GM21529 (cell line): ENCODE measurements around the gene NEURL1.

Source experiments
- ATAC-seq: cut with Tn5 transposase; IDR thresholded peaks from one replicate; pipeline ENCODE4 v1.9.1; 2021; ENCODE audit not compliant: unreplicated experiment

The NEURL1 gene

DNA sequence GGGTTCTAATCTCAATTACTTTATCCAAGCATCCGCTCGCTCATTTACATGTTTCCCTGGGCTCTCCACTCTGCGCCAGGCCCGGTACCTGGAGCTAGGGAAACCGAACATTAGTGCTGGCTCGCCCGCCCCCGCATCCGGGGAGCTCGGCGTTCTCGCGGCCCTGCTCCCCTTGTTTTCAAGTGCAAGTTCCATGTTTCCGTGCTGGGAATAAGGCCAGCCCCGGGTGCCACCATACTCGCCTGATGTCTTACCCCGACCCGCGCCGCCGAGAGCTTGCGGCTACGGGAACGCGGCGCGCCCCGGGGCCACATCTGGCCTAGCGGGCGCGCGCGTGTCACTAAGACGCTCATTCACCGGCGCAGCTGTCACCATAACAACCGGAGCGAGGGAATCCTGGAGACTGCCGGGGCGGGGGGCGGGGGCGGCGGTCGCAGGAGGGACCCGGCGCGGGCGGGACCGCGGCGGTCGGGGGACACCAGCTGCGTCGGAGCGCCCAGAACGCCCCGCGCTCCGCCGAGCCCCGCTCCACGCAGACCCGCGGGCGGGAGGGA lies at the start of gene NEURL1:
Gene NEURL1, plus strand, starts transcription at position 344 of the 554 bp plus-strand sequence. CDS start 683 bp downstream, outside the sequence.
- no peak for ATAC-seq

GRCh38 chr10:103444478-103444877 lies 49.0 kb upstream of the NEURL1 start:
- no peak for ATAC-seq

- no peak for ATAC-seq
These were observed 48.1 kb upstream of the NEURL1 start for GRCh38 chr10:103445366-103445765.

GRCh38 chr10:103445767-103446567 lies 47.5 kb upstream of the NEURL1 start:
- ATAC-seq = no peak

GRCh38 chr10:103447187-103447586 lies 46.3 kb upstream of the NEURL1 start:
- ATAC-seq = no peak

DNA sequence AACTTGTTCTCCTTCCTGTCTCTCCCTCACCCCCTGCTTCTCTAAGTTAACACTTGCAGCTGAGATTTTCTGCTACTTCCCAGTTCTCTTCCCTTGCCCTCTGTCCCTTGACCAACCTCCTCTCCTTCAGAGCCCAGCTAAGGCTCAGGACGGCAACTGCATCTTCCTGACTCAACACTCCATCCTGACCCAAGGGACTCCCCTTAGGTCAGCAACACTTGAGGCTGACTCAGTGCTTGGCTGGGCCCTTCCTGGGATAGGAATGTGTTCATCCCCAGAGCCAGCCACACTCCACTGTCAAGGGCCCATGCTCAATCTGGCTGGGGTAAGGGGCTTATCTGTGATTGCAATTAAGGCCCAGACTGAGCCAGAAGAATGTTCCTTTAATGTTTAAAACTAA lies 44.8 kb upstream of the NEURL1 start:
- no peak for ATAC-seq

DNA sequence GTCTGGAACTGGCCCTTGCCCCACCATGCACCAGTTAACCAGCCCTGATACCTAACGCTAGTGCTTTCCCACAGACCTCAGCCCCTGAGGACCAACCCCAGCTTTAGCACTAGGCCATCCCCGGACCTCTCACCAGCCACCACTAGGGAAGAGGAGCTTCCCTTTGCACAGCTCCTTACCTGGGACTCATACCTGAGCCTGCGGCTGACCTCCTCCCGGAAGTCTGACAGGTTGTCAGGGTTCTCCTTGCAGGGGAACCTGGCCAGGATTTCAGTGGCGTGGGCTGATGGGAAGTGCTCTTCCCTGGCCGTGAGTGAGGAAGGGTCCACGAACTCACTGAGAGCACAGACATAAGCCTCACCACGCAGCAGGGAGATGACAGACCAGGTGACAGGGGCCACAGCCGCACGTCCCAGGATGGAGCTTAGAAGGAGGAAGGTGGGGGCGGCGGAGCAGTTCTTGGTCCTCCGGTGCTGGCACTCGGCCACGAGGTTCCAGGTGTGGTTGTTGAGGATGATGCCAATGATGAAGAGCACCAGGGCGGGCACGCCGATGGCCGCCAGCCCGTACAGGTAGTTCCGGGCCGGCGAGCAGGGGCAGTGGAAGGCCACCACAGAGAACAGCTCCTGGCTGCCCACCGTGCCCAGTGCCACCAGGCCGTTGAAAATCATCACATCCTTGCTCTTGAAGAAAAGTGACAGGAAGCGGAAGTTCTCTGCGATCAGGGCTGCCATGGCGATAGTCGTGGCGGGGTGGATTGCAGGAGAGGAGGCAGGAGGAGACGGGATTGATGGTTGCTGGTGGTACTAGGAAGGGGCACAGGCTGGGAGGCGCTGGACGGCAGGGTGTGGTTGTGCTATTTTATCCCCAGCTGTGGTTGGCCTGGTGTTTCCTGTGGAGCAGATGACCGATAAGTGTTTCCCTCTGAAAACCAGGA lies 44.0 kb upstream of the NEURL1 start:
- ATAC-seq = no peak

DNA sequence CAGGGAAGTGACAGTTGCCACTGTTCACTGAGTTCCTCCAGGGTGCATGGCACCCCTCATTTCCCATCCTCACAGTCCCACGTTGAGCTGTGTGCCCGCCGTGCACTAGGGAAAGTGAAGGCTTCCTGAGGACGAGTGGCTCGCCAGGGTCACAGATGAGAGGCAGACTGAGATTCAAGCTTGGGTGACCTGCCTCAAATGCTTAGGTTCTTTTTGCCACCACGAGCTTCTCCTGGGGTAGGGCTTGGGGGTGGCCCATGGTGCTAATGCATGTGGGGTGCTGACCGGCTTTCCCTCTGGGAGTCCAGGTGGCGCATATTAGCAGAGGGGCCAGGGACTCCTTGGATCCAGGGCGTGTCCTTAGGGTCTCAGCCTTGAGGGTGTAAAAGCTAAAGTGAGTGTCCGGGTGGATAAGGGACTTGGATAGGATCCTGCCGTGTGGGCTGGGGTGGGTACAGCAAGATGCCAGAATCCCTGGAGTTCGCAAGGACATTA lies 43.3 kb upstream of the NEURL1 start:
- ATAC-seq = no peak

DNA sequence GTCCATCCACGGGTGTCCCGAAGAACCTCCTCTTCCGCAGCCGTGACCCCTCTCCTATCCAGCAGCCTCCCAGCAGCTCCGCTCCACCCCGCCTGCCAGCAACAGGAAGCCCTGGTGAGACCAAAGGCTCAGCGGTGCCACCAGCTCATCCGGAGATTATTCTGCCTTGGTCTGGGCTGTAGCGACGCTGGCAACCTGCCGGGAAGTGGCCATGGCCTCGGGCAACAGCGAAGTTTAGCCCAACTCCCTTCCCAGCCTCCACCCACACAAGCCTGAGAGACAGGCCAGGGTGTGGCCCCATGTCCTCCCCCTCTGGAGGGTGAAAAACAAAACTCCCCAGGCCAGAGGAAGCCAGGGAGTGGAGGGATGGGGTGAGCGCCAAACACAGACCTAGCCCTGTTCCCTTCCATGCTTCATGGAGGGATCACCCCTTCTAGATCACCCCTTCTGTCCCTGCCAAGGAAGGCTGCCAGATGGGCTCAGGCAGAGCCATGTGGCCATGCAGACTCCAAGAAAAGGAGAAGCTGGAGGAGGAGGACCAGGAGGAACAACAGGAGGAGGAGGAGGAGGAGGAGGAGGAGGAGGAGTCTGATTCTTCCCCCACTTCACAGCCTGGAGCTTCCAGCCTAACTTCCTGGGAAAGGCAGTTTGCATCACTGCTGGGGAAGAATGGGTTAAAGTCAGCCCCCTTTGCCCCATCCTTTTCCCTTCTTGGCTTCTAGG lies 42.3 kb upstream of the NEURL1 start:
- ATAC-seq = no peak

DNA sequence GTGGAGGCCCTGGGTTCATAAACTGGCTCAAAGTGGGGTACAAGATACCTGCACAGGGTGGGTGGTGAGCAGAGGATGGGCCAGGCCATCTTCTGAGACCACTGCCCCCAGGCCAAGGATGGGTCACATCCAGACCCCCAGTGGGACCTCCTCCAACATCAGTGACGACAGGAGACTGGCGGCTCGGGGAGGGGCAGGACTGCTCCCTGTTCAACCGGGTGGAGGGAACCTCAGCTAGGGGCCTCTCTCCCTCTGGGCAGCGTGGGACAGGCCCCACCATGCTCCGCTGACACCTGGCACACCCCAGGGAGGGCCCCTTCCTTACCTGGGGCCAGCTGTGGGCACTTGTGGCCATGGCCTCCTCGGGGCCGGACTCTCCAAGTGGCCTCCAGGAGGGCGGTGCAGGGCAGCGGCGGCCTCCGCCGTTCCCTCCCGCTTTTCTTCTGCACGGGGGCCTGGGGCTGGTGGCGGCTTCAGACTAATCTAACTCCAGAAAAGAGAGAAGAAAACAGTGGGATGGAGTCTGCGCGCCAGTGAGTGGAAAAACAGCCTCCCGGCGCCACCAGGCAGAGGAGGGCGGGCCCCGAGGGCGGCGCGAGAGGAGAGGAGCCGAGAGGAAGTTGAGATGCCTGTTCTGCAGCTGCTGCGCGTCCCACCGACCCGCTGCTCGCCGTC lies 41.5 kb upstream of the NEURL1 start, which contains the start of gene CALHM2:
Gene CALHM2, minus strand, starts transcription at position 540 of the 675 bp plus-strand sequence. CDS start 2,429 bp downstream, outside the sequence.
- ATAC-seq = peak; percentile 75

DNA sequence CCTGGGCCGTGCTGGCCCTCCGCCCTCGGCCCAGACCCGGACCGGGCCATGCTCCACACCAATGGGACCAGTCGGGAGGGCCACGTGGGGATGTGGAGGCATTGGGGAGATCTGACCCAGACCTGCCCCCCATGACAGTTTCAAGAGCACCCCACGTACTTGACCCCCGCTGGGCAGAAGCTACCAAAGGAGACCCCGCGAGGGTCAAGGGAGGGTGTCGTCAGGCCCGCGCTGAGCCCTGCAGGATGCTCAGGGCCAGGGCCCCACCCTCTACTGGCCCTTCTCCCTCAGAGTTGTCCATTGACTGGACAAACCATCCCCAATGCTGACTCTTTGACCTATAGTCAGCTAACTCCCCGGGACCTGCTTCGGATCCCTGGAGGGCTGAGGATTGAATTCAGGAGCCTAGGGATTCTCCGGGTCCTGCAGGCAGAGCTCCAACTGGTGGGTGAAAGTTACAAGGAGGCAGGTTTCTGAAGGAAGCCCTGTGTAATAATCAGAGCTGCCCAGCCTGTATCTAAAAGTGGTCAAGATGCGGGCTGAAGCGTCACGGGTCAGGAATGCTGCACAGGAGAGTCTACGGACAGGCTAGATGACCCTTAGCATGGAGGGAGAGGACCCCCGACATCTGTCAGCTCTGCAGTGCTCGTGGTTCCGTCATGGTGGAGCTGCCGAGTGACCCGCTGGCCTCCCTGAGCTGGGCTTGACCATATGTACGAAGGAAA lies 40.8 kb upstream of the NEURL1 start:
- no peak for ATAC-seq

DNA sequence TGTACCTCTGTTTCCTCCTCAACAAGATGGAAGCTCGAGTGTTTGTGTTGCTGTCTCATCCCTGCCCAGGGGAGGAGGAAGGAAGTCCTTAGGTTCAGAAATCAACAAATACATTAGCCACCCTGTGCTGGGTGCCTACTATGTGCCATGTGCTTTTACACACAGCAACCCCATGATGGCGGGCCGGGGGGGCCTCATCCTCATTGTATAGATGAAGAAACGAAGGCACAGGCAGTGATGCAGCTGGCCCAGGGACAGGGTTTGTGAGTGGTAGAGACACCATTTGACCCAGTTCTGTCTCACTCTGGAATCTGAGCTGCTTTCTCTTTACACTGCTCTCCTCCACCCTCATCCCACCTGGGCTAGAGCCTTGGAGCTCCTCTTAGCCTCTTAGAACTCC lies 39.5 kb upstream of the NEURL1 start:
- ATAC-seq = no peak

DNA sequence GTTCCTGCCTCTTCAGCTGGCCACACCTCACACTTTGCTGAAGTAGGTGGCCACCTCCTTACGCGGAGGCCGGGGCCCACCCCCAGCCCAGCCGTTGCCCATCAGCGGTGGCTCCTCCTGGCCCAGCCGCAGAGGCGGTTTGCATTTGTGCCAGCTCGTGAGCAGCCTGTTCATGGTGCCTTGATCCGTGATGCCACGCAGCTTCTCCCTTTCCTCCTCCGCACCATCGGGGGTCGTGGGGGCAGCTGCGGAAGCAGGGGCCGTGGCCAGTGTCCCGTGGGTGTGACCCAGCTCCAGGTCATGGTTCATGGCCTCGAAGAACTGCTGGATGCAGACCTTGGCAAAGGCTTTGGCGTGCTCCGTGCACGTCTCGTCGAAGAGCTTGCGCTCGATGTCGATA lies 38.3 kb upstream of the NEURL1 start:
- no peak for ATAC-seq

DNA sequence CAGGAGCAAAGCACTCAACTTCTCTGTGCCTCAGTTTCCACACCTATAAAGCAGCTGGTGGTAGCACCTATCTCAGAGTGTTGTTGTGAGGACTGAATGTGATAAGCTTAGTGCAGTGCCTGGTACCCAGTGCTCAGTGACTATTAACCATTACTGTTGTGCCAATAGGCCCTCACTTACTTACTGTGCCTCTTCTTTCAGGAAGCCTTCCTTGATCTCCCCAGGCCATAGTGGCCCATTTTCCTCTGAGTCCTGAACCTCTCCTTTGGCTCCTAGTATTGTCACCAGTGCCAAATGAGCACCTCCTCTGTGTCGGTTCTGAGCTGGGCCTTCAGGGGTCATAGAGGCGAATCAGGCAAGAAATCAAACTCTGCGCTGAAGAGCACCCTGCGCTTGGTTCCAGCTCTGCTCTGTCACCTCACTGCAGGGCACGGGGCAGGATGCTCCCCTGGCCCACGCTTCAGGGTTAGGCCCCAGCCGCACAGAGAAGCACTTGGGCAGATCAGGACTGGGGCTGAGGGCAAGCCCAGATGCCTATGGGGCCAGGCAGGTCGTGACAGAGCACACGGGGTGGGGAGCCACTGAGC lies 37.3 kb upstream of the NEURL1 start:
- ATAC-seq = no peak

GRCh38 chr10:103457176-103457712 lies 36.3 kb upstream of the NEURL1 start:
- ATAC-seq = no peak

- ATAC-seq = no peak
These were observed 35.5 kb upstream of the NEURL1 start for GRCh38 chr10:103457896-103458583.

GRCh38 chr10:103458720-103459119 lies 34.8 kb upstream of the NEURL1 start, which contains the start of gene CALHM1:
TSS of gene CALHM1 (minus strand) at chr10:103458900. CDS start at chr10:103458751, 149 bp downstream.
- peak; percentile 83 for ATAC-seq

DNA sequence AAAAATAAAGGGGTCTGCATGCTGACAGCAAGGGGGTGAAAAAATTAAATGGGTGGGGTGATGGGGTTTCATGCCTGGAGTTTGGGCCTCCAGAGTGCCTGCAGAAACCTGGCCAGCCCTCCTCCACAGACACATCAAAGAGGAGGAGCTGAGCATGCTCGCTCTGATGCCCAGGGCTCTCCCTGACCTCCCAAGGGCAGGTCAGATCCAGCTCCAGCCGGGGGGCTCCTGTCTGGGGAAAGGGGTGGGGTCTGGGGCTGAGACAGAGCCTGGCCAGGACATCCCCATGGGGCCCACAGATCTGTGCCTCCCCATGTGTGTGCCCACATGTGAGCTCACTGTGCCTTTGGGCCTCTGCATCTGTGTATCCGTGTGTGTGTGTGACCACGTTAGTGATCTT lies 33.9 kb upstream of the NEURL1 start:
- ATAC-seq = no peak
